HG03196 (cell line): ENCODE measurements around the gene DTNA.

Experiments used
- ATAC-seq: cut with Tn5 transposase; IDR thresholded peaks from one replicate; pipeline ENCODE4 v1.9.1; 2021; ENCODE audit not compliant: unreplicated experiment

The DTNA gene

DNA sequence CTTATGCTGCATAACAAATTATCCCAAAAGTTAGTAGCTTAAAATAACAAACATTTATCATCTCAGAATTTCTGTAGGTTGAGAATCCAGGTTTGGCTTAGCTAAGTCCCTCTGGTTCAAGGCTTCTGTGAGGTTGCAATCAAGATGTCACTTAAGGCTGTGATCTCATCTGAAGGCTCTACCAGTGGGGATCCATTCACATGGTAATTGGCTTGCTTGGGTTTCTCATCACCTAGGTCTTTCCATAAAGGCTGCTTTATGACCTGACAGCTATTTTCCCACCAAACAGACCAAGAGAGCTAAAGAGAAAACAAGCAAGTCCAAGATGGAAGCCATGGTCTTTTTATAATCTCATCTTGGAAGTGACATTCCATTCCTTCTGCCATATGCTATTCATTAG, 137.3 kb downstream of the DTNA start:
- no peak for ATAC-seq

DNA sequence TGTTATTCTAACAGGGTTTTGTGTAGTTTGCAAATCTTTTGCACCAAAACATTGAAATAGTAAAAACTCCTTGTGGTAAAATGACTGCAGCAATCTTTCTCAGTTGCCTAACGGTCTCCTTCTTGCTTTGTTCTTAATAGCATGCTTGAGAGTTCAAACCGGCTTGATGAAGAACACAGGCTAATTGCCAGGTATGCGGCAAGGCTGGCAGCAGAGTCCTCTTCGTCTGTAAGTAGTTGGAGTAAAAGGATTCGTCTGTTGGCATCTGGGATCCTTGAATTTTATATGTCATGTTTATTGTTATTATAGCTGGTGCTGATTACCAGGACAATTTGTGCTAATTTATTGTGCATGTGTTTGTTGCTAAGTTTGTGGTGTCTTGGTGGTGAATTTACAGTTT, 138.1 kb downstream of the DTNA start:
- no peak for ATAC-seq

DNA sequence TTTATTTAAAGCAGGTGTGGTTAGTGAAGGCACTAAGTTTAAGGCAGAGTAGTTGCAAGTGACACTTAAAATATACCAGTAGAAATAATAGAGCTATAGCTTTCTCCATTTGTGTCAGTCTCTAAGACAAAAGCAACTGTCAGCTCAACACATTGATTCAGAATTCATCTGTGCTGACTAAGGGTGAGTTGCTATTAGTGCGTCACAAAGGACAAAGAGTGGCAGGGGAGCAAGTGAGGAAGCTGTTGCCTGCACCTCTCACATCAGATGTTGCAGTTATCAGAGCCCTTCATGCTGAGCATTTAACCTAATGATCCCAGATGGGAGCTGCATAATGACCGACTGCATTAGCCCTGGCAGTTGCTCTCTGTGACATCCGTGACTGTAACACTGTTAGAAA, 138.6 kb downstream of the DTNA start:
- no peak for ATAC-seq

DNA sequence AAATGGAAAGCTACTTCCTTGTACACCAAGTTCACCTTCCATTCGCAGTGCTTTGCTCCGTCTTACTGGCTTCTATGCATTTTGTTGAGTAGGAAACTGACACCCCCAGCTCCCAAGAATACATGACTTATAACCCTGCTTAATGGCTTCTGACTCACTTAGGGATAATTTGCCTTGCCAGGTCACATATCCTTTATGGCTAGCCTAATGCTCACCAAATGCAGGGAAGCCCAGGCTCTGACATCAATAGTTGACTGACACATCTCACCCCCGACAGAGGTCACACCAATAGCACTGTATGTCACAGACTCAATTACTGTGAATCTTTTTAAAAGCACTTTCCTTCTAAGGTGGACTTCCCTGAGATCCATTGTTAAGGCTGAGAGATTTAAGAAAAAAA, 147.2 kb downstream of the DTNA start:
- no peak for ATAC-seq

DNA sequence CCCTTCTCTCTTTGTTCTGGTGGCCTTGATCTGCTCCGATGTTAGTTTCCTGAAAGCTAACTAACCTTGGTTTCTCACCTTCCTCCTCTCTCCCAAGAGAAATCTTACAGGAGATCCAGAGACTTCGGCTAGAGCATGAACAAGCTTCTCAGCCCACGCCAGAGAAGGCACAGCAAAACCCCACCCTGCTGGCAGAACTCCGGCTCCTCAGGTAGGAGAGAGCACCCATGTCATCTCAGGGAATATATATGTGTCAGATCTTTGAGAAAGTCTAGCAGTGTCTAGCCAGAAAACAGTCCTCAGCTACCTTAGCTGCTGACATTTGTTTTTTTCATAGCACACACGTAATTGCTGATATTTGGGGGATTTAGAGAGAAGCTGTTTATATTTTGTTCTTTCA, 148.1 kb downstream of the DTNA start:
- no peak for ATAC-seq

DNA sequence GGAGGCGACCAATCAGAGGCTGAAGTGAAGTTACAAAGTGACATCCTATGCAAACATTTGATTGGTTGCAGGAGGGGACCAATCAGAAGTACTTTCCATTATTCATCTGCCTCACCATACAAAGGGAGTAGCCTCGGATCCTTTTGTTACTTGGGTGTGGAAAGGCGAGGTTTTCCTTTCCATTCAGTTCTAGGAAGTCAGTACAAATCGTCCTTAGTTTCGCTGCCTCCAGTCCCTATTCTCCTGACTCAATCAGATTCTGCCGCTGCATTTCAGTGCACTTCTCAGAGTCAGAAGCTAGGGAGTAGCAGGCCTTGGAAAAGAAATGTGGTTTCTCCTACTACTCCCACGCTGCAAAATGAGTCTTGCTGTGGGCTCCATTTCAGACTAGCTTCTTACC, 149.4 kb downstream of the DTNA start:
- ATAC-seq, result no peak

DNA sequence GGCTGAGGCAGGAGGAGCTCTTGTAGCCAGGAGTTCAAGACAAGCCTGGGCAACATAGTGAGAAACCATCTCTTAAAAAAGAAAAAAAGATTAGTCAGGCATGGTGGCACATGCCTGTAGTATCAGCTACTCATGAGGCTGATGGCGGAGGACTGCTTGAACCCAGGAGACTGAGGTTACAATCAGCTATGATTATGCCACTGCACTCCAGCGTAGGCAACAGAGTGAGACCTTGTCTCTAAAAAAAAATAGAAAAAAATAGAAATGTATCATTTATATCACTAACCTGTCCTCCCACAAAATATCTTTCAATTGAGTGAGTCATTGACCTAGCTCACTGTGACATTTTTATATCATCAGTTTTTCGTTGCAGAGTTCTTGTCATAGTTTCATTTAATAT, 152.5 kb downstream of the DTNA start:
- ATAC-seq, result no peak

DNA sequence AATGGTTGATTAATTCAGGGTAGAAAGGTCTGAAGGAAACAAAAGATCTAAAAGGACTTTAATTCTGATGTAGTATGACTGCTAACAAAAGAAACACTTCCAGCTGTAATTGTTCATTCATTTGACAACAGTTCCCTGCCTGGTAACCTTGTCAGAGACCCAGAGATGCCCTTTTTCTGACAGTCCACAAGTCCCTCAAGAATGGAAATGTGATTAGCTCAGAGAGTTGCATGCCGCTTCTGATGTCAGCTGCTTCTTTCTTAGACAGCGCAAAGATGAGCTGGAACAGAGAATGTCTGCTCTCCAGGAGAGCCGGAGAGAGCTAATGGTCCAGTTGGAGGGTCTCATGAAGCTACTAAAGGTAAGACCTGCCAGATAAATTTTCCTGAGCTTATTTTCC, 153.6 kb downstream of the DTNA start:
- ATAC-seq, result no peak

DNA sequence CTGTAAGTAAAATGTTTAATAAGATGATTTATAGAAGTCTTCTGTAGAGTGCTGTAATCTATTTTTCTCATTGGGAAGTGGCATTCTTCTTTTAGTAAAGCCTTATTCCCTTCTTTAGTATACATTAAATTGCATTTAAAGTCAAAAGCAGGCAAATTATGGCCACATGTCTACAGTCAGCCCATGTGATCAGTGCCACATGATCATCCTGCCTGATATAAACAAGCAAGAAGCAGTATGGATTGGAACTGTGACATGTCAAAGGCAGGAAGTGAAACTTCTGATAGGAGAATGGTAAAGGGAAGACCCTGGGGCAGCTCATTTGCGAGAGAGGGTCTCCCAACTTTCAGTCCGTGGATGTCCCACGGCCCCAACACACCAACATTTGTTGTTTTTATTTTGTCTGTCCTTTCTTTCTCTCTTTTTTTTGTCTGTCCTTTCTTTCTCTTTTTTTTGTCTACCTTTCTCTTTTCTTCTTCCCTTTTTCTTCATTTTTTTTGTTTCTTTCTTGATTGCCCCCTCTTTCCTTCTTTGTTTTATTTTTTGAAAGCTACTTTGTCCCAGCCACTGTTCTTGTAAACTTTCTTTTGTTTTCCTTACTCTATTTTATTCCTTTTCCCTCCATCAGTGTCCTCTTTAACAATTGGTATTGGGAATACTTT, 154.9 kb downstream of the DTNA start:
- ATAC-seq, result no peak

DNA sequence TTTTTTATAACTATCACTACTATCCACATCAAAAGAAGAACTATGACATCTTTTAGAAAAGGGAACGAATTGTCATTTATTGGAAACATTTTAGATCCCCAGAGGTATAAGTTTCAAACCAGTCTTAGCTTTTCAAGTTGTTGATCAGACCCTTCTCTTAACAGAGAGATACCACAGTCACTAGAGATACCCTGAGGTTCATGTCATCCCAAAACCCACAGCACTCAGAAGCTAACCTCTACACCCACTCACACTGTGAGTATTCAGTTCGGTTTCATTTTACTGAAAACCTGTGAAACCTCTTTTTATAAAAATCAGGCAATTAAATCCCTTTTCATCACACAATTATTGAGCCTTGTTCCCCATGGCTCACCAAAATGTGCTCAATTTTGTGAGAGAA, 156.2 kb downstream of the DTNA start:
- ATAC-seq, result no peak

DNA sequence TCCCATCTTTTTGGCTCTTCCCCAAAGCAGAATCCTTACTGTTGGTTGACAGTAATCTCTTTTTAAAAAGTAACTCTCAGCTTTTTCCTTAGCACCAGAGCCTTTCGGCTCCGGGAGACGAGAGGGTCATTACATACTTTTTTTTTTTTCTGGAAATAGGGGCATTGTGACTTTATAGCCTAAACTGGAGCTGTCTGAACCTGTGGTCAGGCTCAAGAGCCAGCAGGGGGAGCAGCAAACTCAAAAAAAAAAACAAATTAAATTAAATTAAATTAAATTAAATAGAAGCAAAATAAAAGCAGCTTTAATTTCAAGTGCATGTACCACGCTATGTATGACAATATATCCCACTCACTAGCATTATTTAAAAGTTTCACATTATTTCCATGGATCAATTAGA, 156.6 kb downstream of the DTNA start:
- no peak for ATAC-seq

DNA sequence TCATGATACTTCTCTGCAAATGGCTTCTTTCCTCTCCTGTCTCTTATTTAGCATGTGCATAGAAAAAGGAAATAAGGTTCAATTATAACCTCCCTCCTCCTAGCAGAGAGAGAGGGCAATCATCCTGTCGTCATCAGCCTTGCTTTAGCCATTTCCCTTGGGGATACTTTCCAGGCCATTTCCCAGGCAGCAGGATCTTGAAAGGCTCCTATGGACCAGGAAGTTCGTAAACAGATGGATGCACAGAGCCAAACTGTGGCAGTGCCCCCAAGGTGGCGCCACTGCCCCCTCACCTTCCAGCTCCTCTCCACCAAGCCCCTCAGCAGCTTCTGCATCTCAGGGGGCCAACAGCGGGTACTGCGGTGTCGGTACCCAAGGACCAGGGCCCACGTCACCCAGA, 157.4 kb downstream of the DTNA start:
- no peak for ATAC-seq

DNA sequence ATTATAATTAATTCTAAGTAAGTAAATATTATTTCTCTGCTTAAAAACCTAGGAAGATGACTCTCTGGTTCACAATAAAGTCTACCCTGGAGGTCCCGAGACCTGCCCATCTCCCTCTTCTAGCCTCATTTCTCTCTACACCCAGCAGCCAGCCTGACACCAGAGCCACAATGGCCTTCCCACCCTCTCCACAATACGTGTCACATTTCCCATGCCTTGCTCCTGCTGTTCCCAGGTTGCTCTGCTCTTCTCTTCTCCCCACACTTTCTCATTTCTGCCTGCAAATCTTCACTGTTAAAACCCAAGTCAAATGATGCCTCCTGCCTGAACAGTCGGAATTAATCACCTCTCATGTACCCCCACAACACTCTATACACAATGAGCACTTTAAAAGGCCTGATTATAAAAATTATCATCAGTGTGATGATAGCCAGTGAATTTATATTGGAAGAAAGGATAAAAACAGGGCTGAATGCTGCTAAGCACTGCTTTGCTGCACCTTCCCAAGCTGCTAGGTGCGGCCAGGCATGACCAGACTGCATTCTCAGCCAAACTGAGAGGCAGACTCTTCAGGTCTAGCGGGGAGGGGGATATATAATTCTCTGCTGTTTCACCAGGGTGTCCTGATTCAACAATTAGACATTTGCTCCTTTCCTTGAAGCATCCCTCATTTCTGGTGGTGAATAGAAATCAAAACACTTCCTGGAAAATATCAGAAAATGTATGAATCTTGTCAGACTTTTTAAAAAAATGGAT, 160.6 kb downstream of the DTNA start:
- no peak for ATAC-seq

DNA sequence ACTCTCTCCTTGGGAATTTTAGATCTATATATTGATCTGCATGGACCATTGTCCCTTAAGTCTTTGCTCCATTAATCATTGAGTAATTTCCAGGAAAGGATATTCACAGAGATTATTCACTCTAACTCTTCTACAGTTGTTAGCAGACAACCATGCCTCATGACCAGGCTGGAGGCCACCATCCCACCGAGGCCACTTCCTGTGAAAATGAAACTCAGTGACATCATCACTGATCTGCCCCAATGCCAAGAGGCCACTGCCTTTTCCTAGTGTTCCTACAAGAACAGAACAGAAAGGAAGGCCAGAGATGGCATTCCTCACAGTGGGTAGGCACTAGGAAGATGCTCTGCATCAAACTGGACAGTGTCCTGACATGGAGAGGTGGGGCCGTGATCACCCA, 161.3 kb downstream of the DTNA start:
- ATAC-seq, result no peak

DNA sequence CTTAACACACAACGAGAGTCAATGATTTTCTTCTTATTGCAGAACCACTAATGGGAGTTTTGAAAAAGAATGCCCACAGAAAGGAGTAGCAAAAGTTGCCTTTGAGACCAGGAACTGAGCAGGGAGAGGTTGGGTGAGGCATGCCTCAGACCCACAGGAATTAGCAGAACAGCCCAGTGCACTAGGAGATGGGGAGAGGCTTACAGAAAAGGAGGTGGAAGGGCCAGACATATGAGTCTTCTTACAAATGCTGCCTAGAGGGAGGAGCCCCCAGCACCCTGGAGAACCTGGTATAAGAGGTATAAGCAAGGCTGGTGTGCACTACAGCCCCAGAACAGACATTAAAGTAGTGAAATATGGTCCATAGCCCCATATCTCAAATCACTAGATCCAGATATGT, 162.0 kb downstream of the DTNA start:
- ATAC-seq, result no peak

DNA sequence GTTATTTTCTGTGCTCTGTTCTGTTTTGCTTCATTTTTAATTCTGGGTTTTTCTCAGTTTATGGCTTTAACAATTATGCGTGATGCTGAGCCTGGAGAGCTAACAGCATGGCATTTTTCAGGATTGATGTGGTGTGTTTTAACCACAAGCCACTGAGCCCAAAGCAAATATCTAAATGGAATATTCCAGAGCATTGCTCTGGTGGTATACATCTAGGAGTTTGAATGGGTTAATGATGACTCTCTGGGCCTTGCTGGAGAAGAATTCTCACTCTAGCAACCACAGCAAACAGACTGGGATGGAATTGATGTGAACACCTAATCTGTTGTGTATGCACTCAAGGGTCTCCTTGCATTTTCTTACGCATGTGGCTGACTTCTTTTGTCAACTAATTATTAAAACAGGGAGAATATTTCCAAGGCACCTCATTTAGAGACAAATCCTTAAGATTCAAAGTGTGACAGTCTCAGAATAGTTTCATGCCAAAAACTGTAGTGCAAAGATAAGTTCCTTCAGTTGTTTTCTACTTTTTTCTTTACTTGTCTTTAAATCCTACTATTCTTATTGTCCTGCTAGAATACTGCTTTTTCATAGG, 164.0 kb downstream of the DTNA start:
- no peak for ATAC-seq

DNA sequence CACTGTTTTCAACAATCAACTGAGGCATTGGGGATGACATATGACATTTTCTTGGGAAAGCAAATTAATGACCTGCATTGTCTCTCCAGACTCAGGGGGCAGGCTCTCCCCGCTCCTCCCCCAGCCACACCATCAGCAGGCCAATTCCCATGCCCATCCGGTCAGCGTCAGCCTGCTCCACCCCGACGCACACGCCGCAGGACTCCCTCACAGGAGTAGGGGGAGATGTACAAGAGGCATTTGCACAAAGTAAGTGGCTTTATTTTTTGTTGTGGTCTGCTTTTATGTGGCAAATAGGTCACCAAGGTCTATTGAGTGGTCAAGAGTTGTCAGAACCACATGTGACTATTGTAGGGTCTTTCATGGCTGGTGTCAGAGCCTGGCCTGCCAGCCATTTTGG, 165.1 kb downstream of the DTNA start:
- no peak for ATAC-seq

DNA sequence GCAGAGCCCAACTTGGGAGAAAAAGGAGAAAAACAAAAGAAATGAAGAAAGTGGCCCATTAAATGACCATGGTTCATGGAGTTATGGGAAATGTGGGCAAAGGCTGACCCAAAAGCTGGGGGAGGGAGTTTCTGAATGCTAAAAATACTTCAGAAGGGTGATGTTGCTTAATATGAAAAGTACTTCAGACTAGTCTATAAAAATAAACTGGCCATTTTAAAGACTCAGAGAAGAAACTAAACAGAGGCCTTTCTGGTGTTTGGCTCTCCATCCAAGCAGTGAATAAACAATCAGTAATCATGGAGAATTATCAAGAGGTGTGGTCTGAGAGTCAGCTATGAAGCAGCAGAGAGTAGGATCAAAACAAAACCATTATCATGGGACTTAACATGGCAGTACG, 170.3 kb downstream of the DTNA start:
- ATAC-seq, result no peak

DNA sequence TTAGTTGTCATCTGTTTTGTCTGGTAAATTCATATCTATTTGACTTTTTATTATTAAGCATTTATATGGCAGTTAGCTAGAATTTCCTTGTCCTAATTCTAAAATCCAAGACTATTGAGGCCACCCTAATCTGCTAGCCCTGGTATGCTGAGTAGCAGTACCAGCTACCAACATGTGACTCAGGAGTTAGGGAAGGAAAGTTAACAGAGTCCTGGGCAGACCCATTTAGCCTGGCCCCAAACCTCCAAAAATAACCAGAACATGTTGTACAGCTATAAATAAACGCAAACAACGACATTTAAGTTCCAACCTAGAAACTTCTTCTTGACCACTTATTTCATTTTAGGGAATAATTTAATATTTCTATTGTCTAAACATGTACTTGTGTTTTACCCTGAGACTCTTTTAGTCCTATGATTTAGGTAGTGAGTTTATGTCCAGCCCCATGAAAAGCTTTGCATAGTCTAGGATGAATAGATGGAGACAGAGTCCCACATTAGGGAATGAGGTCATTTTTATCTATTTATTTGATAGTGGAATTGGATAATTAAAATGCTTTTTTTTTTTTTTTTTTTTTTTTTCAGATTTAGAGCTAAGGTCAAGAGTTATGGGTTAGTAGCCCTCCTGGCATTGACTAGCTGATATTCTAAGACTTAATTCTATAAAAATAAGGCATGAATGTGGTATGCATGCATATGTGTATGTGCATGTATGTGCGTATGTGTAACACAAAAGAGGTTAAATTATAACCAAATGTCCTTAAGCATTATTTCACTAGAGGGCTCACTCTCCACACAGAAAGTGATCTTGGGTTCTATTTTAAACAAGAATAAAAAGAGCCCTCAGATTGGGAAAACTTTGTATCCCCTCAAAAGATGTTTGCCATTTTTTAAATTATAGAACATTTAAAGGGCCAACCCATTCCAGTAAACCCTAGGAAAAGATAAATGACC, 171.1 kb downstream of the DTNA start:
- no peak for ATAC-seq

DNA sequence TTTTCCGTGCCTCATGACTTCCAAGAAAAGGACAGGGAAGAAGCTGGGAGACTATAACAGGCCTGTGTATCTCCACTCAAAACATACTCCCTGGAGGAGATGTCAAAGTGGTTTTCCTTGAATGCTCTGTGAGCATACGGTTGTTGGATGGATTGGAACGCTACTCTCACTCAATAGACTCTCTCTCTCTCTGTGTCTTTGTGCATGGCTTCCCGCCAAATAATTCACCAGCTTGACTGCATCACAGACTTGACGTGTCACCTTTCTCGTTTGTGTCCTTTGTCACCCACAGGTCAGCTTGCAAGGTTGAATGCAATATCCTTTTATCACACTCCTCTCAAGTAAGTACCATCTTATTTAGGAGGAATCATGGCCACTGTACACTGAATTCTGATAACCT, 174.3 kb downstream of the DTNA start:
- no peak for ATAC-seq

DNA sequence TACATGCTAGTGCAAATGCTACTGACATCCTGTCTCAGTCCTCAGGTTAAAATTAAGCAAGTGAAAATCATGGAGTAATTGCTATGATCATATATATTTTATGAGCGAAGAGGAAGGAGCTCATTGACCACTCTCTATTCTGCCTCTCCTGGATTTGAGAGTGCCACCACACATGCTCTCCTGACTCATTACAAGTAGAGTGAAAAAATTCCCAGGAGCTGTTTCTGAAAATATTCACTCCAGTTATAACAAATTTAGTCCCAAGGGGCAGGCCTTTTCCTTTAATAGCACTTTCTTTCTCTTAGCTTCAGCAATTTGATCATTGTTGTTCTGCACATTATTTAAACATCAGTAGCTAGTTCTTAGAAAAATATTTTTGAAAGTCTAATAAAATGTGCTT, 176.1 kb downstream of the DTNA start:
- no peak for ATAC-seq
